CMK (cell line): ENCODE results near the gene MRPL20.
"Not testable (repeated sequence)": the region's sequence is repeated elsewhere in the genome, so short reads cannot be mapped to it uniquely, and the experiment has no call there.

ENCODE experiments used
- DNase-seq: peaks from one replicate; pipeline ENCODE4 v3.0.0-alpha.2; 2010; ENCODE audit warnings: low read depth

Gene MRPL20

GRCh38 chr1:1425753-1426495 lies 18.8 kb upstream of the MRPL20 start:
- no peak for DNase-seq

GRCh38 chr1:1425426-1425752 lies 18.3 kb upstream of the MRPL20 start:
- DNase-seq, result no peak

- no peak for DNase-seq
These were observed 17.6 kb upstream of the MRPL20 start for GRCh38 chr1:1424707-1425106.

- DNase-seq, result no peak
These were observed 16.1 kb upstream of the MRPL20 start for GRCh38 chr1:1423245-1423597.

GRCh38 chr1:1422465-1423244 lies 15.6 kb upstream of the MRPL20 start:
- no peak for DNase-seq

- DNase-seq, result no peak
These were observed 14.9 kb upstream of the MRPL20 start for GRCh38 chr1:1421907-1422464.

- DNase-seq, result no peak
These were observed 14.2 kb upstream of the MRPL20 start, which contains the start of gene ANKRD65 for GRCh38 chr1:1421147-1421906. TSS of gene ANKRD65 (minus strand) at chr1:1421276. CDS start at chr1:1421005, 271 bp downstream.

- DNase-seq, result no peak
These were observed 13.6 kb upstream of the MRPL20 start for GRCh38 chr1:1420654-1421141.

- DNase-seq, result no peak
These were observed 12.9 kb upstream of the MRPL20 start for GRCh38 chr1:1419813-1420653.

GRCh38 chr1:1419363-1419812 lies 12.3 kb upstream of the MRPL20 start:
- DNase-seq, result no peak

- DNase-seq, result no peak
These were observed 11.6 kb upstream of the MRPL20 start for GRCh38 chr1:1418464-1419362.

GRCh38 chr1:1417825-1418463 lies 10.9 kb upstream of the MRPL20 start:
- not testable (repeated sequence) for DNase-seq

- DNase-seq, result not testable (repeated sequence)
These were observed 10.3 kb upstream of the MRPL20 start for GRCh38 chr1:1417396-1417795.

- DNase-seq, result no peak
These were observed 8.7 kb upstream of the MRPL20 start for GRCh38 chr1:1415751-1416150.

GRCh38 chr1:1412311-1412902 lies 5.3 kb upstream of the MRPL20 start:
- DNase-seq, result not testable (repeated sequence)

GRCh38 chr1:1411626-1412025 lies 4.5 kb upstream of the MRPL20 start:
- no peak for DNase-seq

- not testable (repeated sequence) for DNase-seq
These were observed 3.1 kb upstream of the MRPL20 start for GRCh38 chr1:1410238-1410637.

- no peak for DNase-seq
These were observed 684 bp upstream of the MRPL20 start for GRCh38 chr1:1407636-1408318.
